SJSA1 (cell line): Measurements from ENCODE around the gene SC5D. TPM values are rescaled to one million over a fixed set of nuclear protein-coding genes. Genes with fewer than 3 reads are reported as not detected.

Source experiments
- DNase-seq, 2 experiments: peaks; one replicate each; pipeline ENCODE4 v3.0.0-alpha.2; 2015 to 2020; ENCODE audit warnings: low spot score in 2 of 2, low read depth in 1 of 2
- H3K27ac ChIP-seq: fragments of 250-450 bp; sonication (Bioruptor Pico); 2 replicates; pipeline ENCODE4 v1.5.1; 2020; ENCODE audit warnings: mild to moderate bottlenecking, moderate library complexity
- H3K27me3 ChIP-seq: fragments of 250-450 bp; sonication (Bioruptor Pico); replicated peaks from 2 replicates; pipeline ENCODE4 v1.5.1; 2020; ENCODE audit warnings: mild to moderate bottlenecking, moderate library complexity
- H3K36me3 ChIP-seq: fragments of 250-450 bp; sonication (Bioruptor Pico); 2 replicates; pipeline ENCODE4 v1.5.1; 2020; ENCODE audit warnings: mild to moderate bottlenecking
- H3K4me1 ChIP-seq: fragments of 250-450 bp; sonication (Bioruptor Pico); replicated peaks from 2 replicates; pipeline ENCODE4 v1.6.1; 2021; ENCODE audit warnings: mild to moderate bottlenecking
- H3K4me3 ChIP-seq: fragments of 250-450 bp; sonication (Bioruptor Pico); 2 replicates; pipeline ENCODE4 v1.5.1; 2020; ENCODE audit warnings: mild to moderate bottlenecking
- H3K9me3 ChIP-seq: fragments of 250-450 bp; sonication (Bioruptor Pico); replicated peaks from 2 replicates; pipeline ENCODE4 v1.5.1; 2020; ENCODE audit warnings: mild to moderate bottlenecking
- total RNA-seq: library from RNA; depleted of rRNA; stranded (reverse); fragments of >200 nt; shearing (Covaris generic); gene quantifications from 2 replicates; pipeline ENCODE4 v1.2.3, GENCODE V29; 2014

Gene SC5D
- total RNA-seq, 1 experiment from 2014 or later: 22.0 TPM

DNA sequence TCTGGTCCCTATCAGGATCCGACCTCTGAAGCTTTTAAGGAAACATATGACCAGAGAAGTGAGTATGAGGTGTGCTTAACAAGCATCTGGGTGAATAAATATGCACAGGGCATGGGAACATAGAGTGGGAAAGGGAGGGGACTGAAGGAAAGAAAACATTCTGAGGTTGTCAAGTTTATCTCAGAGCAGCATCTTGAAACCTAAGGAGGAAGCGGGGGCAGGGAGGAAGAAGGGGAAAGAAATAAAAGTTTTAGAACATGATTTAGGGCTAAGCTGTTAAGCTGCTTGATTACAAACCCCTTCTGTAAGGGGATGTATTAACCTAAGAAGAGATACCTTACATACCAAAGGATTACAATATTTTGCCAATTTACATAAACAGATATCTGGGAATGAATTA, 24.0 kb upstream of the SC5D start:
- H3K27ac ChIP-seq: no peak overlapping the region
- DNase-seq: no peak
- H3K4me1 ChIP-seq: no peaks in the 10 kb centered on the region
- H3K36me3 ChIP-seq: no peaks in the 10 kb centered on the region
- no peak overlapping the region for H3K4me3 ChIP-seq
- H3K27me3 ChIP-seq: no peaks in the 10 kb centered on the region
- H3K9me3 ChIP-seq: no peaks in the 10 kb centered on the region

DNA sequence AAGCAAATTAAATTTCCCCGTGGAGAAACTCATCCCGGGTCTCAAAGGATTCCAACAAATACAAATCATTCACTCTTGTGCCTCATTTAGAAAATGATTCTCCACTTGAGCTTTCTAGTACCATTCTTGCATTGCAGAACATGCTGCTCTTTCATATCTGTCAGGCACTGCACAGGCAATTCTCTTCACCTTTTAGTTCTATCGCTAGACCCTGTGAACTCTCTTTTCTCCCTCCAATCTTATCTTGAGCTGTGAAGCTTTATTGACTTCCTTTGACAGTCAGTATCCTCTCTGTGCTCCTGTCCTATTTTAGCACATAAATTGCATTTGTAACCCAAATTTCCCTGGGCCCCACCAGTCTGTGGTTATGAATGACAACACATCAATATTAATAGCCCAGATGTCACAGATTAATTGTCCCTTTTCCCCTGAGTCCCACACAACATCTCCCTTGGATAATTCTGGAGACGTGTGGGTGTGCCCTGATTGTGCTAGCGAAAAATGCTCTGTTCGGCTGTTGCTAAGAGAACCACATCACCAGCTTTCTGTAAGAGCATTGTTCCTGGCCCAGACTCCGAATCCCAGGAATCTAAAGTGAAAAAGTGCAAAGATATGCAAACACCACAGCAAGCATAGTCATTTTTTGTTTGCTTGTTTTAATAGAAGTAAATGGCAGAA, 22.4 kb upstream of the SC5D start:
- no peak overlapping the region for H3K27ac ChIP-seq
- no peaks in the 10 kb centered on the region for H3K9me3 ChIP-seq
- H3K4me1 ChIP-seq: no peaks in the 10 kb centered on the region
- no peaks in the 10 kb centered on the region for H3K27me3 ChIP-seq
- no peak for DNase-seq
- no peak overlapping the region for H3K4me3 ChIP-seq
- H3K36me3 ChIP-seq: no peaks in the 10 kb centered on the region

DNA sequence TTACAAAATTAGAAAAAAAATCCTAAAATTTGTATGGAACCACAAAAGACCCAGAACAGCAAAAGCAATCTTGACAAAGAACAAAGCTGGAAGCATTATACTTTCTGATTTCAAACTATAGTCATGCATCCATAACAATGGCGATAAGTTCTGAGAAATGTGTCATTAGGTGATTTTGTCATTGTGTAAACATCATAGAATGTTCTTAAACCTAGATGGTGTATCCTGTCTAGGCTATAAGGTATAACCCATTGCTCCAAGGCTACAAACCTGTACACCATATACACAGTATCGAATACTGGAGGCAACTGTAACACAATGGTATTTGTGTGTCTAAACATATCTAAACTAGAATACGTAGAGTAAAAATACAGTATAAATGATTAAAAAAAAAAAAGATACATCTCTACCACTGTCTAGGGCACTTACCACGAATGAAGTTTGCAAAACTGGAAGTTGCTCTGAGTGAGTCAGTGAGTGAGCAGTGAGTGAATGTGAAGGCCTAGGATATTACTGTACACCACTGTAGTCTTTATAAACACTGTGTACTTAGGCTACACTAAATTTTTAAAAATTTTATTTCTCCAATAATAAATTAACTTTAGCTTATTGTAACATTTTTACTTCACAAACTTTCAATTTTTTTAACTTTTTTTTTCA, 18.1 kb upstream of the SC5D start:
- no peaks in the 10 kb centered on the region for H3K9me3 ChIP-seq
- no peak overlapping the region for H3K4me3 ChIP-seq
- no peaks in the 10 kb centered on the region for H3K27me3 ChIP-seq
- no peak for DNase-seq
- H3K36me3 ChIP-seq: no peaks in the 10 kb centered on the region
- H3K4me1 ChIP-seq: no peaks in the 10 kb centered on the region
- H3K27ac ChIP-seq: no peak overlapping the region

DNA sequence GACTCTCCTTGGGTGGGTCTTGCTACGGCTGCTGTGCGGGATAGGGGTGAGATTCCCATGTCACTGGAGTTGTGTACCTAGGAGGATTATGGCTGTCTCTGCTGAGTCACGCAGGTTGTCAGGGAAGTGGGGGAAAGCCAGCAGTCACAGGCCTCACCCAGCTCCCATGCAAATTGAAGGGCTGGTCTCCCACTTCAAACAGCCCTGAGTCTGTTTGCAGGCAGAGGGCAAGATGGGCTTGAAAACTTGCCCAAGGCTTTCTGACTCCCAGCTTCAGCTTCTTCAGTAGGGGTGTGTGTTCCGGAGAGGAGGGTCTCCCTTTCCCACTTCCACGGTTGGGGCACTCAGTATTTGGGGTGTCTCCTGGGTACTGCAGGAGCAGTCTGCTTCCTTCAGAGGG, 10.9 kb upstream of the SC5D start:
- Histone ChIP-seq H3K27me3 (no peaks in the 10 kb centered on the region), H3K27ac (no peak overlapping the region), H3K4me3 (no peak overlapping the region), H3K4me1 (no peaks in the 10 kb centered on the region), H3K36me3 (no peaks in the 10 kb centered on the region), H3K9me3 (no peaks in the 10 kb centered on the region)
- no peak for DNase-seq

DNA sequence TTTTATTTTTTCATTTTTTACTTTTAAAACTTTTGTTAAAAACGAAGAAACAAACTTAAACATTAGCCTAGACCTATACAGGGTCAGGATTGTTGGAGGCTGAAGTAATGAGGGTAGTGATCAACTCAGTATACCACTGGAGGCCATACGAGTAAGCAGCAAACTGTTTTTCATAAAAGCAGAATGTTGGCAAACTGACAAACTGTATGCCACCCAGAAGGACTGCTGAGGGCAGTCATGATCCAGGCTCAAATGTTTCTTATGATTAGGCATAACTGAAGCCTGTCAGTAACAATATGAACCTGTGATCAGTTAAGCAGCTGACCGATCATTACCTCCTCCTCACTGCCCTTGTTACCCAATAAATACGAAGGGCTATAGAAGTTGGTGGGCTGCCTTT, 10.2 kb upstream of the SC5D start:
- H3K4me3 ChIP-seq: no peak overlapping the region
- no peaks in the 10 kb centered on the region for H3K9me3 ChIP-seq
- H3K4me1 ChIP-seq: no peaks in the 10 kb centered on the region
- H3K27ac ChIP-seq: no peak overlapping the region
- no peaks in the 10 kb centered on the region for H3K27me3 ChIP-seq
- H3K36me3 ChIP-seq: no peaks in the 10 kb centered on the region
- DNase-seq: no peak

DNA sequence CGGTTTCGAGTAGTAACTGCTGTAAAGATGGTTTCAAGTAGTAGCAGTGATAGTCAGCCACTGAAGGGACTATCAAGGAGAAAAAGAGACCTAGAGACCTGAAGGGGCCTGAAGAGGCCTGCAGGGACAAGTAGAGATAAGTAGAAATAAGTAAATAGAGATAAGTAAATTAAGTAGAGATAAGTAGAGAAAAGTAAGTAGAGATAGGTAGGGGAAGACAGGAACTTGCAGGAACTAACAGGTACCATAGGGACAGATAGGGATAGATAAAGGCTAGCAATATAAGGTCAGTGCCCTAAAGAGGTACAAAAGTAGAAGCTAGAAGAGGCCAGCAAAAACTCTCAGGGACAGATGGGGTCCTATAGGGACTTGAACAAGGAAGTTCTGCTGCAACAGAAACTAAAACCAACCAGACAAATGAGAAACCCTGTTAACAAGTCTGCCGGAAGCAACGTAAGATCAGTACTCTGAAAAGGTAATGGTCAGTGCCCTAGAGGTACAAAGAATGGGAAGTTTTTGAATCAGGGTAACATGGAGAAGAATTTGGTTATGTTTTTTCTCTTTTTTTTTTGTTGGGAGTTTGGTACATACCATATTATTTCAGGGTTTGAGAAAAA, 9.6 kb upstream of the SC5D start:
- H3K9me3 ChIP-seq: no peaks in the 10 kb centered on the region
- no peaks in the 10 kb centered on the region for H3K27me3 ChIP-seq
- H3K4me3 ChIP-seq: no peak overlapping the region
- H3K27ac ChIP-seq: no peak overlapping the region
- H3K4me1 ChIP-seq: no peaks in the 10 kb centered on the region
- H3K36me3 ChIP-seq: no peaks in the 10 kb centered on the region
- DNase-seq: no peak

DNA sequence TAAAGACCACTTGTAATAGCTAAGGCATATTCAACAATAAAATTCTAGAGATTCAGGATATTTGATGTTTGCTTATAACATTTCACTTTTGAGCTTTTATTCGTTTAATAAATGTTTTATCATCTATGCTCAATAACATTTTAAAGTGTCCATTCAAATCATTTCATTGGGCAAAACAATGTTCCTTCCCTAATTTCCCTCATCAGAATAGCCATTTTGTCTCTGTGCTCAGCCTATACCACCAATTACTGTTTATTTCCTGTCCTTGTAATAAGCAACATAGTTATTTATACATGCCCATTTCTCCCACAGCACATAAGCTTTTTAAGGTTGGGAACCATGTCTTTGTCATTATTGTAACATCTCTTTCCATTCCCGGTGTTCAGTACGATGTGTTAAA, 1.3 kb upstream of the SC5D start:
- H3K4me3 ChIP-seq: no peak overlapping the region

DNA sequence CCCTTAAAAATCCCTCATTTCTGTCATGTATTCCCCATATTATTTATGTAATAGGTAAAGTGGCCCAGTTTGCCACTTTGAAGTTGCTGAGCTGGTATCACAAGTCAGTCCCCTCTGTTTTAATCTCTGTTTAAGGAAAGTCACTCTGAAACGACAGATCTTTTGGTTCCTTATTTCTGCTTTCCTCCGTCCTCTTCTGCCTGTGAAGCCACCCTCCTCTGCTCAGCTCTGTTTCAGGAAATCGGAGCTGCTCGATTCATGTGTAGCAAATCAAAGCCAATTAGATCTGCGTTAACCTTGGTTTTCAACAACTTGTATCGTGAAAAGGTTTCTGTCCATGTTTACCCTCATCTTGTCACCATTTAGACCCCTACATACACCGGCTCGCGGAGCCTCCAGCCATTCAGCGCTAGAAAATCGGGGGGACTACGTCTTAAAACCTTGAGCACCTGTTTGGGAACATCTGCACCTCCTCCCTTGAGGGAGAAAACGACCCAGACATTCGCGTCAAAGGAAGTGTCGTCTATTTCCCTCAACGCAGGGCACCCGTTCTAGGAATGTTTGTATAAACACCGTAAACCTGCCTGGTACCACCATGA, 576 bp upstream of the SC5D start:
- H3K36me3 ChIP-seq: no peaks in the 10 kb centered on the region
- no peaks in the 10 kb centered on the region for H3K9me3 ChIP-seq
- H3K27me3 ChIP-seq: no peaks in the 10 kb centered on the region
- peak overlapping the region; percentile 53 for H3K4me3 ChIP-seq
- no peaks in the 10 kb centered on the region for H3K4me1 ChIP-seq
- DNase-seq: no peak
- no peak overlapping the region for H3K27ac ChIP-seq

More for the DNA sequence above, 1.3 kb upstream of the SC5D start:
- DNase-seq: no peak
- Histone ChIP-seq H3K9me3 (no peaks in the 10 kb centered on the region), H3K36me3 (no peaks in the 10 kb centered on the region), H3K27ac (no peak overlapping the region), H3K27me3 (no peaks in the 10 kb centered on the region), H3K4me1 (no peaks in the 10 kb centered on the region)

DNA sequence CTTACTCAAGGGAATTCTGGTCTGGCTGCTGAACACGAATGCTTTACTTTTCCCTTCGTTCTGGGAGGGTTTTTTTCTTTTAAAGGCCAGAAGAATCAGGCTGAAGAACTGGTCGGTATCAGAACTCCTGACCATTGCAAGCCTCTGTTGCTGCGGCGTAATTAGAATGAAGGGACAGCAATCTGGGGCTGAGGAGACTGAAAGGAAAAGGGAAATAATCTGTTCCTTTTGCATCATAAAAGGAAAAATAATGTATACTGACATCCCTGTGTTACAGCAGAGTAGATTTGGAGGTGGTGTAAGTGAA, 670 bp downstream of the SC5D start:
- no peaks in the 10 kb centered on the region for H3K27me3 ChIP-seq
- H3K9me3 ChIP-seq: no peaks in the 10 kb centered on the region
- H3K36me3 ChIP-seq: no peaks in the 10 kb centered on the region
- H3K4me3 ChIP-seq: peak overlapping the region; percentile 53
- DNase-seq: no peak
- no peak overlapping the region for H3K27ac ChIP-seq
- H3K4me1 ChIP-seq: no peaks in the 10 kb centered on the region

DNA sequence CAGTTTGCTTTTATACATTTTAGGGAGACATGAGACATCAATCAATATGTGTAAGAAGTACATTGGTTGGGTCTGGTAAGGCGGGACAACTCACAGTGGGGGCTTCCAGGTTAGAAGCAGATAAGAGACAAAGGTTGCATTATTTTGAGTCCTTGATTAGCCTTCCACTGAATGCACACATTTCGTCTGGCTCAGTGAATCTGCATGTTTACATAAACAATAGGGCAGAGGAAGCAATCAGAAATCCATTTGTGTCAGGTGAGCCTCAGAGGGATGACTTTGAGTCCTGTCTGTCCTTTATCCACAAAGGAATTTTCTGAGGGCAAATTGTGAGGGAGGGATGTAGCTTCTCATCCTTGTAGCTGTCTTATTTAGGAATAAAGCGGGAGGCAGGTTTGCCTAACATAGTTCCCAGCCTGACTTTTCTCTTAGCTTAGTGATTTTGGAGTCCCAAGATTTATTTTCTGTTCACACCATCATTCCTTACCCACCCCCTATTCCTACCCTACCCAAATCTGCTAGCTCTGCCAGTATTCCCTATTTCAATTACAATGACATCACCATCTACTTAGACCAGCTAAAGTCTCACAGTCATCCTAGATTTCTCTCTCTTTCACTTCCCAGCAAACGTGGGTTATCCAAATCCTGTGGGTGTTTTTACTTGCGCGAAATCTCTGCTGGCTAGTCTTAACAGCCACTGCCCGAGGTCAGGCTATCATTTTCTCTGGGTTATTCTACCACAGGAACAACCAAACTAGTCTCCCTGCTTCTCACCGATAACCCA, 2.9 kb downstream of the SC5D start:
- H3K4me1 ChIP-seq: no peaks in the 10 kb centered on the region
- H3K27ac ChIP-seq: no peak overlapping the region
- H3K4me3 ChIP-seq: no peak overlapping the region
- no peaks in the 10 kb centered on the region for H3K36me3 ChIP-seq
- no peaks in the 10 kb centered on the region for H3K9me3 ChIP-seq
- DNase-seq: no peak
- no peaks in the 10 kb centered on the region for H3K27me3 ChIP-seq

DNA sequence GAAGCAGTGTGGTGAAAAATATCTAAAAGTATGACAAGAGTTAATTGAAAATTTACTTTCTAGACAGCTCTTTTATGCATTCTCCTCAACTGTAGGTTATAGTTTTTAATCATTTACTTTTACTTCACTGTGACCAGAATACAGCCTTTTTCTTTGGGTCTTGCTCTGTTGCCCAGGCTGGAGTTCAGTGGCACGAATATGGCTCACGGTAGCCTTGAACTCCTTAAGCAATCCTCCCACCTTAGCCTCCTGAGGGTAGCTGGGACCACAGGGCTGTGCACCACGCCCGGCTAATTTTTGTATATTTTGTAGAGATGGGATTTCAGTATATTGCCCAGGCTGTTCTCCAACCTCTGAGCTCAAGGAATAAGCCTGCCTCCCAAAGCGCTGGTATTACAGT, 5.3 kb downstream of the SC5D start:
- Histone ChIP-seq H3K27me3 (no peaks in the 10 kb centered on the region), H3K9me3 (no peaks in the 10 kb centered on the region), H3K36me3 (no peaks in the 10 kb centered on the region), H3K4me3 (no peak overlapping the region), H3K4me1 (no peaks in the 10 kb centered on the region), H3K27ac (no peak overlapping the region)
- no peak for DNase-seq

DNA sequence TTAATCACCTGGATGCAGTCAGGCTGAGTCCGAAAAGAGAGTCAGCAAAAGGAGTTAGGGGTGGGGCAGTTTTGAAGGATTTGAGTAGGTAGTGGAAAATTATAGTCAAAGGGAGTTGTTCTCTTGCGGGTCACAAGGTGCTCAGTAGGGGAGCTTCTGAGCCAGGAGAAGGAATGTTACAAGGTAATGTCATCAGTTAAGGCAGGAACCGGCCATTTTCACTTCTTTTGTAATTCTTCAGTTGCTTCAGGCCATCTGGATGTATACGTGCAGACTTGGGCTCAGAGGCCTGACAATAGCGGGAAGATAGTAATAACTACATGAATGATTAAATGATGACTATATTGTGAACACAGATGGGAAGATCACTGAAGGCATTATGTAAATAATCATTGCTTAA, 6.2 kb downstream of the SC5D start:
- Histone ChIP-seq H3K27me3 (no peaks in the 10 kb centered on the region), H3K27ac (no peak overlapping the region), H3K36me3 (no peaks in the 10 kb centered on the region), H3K4me1 (no peaks in the 10 kb centered on the region), H3K4me3 (no peak overlapping the region), H3K9me3 (no peaks in the 10 kb centered on the region)
- no peak for DNase-seq

DNA sequence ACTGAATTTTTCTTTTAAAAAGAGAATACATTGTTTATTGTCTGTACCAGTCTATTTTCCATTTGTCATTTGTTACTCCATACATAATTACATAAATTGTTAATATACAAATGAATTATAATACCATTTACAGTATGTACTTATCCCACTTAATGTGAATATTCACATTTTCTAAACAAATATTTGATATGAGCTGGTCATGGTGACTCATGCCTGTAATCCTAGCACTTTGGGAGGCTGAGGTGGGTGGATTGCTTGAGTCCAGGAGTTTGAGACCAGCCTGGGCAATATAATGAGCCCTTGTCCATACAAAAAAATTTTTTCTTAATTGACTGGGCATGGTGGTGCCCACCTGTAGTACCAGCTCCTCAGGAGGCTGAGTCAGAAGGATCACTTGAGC, 6.8 kb downstream of the SC5D start:
- H3K27me3 ChIP-seq: no peaks in the 10 kb centered on the region
- no peaks in the 10 kb centered on the region for H3K4me1 ChIP-seq
- H3K9me3 ChIP-seq: no peaks in the 10 kb centered on the region
- DNase-seq: no peak
- no peak overlapping the region for H3K27ac ChIP-seq
- peaks cover 2% of the 10 kb centered on the region; the same call in 1 of the 2 replicates for H3K36me3 ChIP-seq
- H3K4me3 ChIP-seq: no peak overlapping the region
